ENCODE results near the gene LIPI. TPM values are rescaled to one million over a fixed set of nuclear protein-coding genes. Genes with fewer than 3 reads are reported as not detected.

Gene LIPI
- total RNA-seq, 2 donors from 2014 or later, result not detected

- ATAC-seq (no peak), DNase-seq (no peak)
- H3K9me3 ChIP-seq, result no peaks in the 10 kb centered on the region
- no peak for TF ChIP-seq CTCF (IDR thresholded peaks at IDR 0.05)
- WGBS, 2 donors, result 36 to 43% methylated on average over 3 of the region's 3 CpGs
- H3K27me3 ChIP-seq, result no peaks in the 10 kb centered on the region
- H3K4me3 ChIP-seq, result no peak overlapping the region
- H3K27ac ChIP-seq, result no peak overlapping the region
- intact Hi-C loops (cut with DNase I), result no loop called here
- H3K4me1 ChIP-seq, result no peaks in the 10 kb centered on the region
- H3K36me3 ChIP-seq (replicated peaks in 1 of 2; ENCODE audit: insufficient read depth in 1 of 2, low read depth in 2 of 2), result no peaks in the 10 kb centered on the region
Observed at GRCh38 chr21:14236180-14236579, 25.4 kb upstream of the LIPI start.

GRCh38 chr21:14235101-14235500 lies 24.3 kb upstream of the LIPI start:
- intact Hi-C loops (cut with DNase I), result no loop called here
- no peaks in the 10 kb centered on the region for H3K4me1 ChIP-seq
- no peak for TF ChIP-seq CTCF (IDR thresholded peaks at IDR 0.05)
- TF ChIP-seq POLR2A (IDR thresholded peaks at IDR 0.05), result no peak
- no peak overlapping the region for H3K4me3 ChIP-seq
- 68 to 76% methylated on average over 5 of the region's 5 CpGs for WGBS, 2 donors
- no peak for DNase-seq
- H3K36me3 ChIP-seq (replicated peaks in 1 of 2; ENCODE audit: insufficient read depth in 1 of 2, low read depth in 2 of 2), result no peaks in the 10 kb centered on the region
- no peaks in the 10 kb centered on the region for H3K9me3 ChIP-seq
- no peak for ATAC-seq
- no peak overlapping the region for H3K27ac ChIP-seq
- H3K27me3 ChIP-seq, result no peaks in the 10 kb centered on the region

GRCh38 chr21:14229399-14229798 lies 18.6 kb upstream of the LIPI start:
- Histone ChIP-seq H3K27me3 (no peaks in the 10 kb centered on the region), H3K4me1 (no peaks in the 10 kb centered on the region), H3K9me3 (peaks cover 0 to 9% (median 0%) of the 10 kb centered on the region in 3 donors), H3K4me3 (no peak overlapping the region), H3K27ac (no peak overlapping the region), H3K36me3 (replicated peaks in 1 of 2; ENCODE audit: insufficient read depth in 1 of 2, low read depth in 2 of 2) (no peaks in the 10 kb centered on the region)
- ATAC-seq (no peak), DNase-seq (no peak)
- 55% methylated on average over 1 of the region's 1 CpG for WGBS, 2 donors
- TF ChIP-seq POLR2A (IDR thresholded peaks at IDR 0.05) (no peak), CTCF (IDR thresholded peaks at IDR 0.05) (no peak)
- intact Hi-C loops (cut with DNase I), result no loop called here

GRCh38 chr21:14223365-14223764 lies 12.6 kb upstream of the LIPI start:
- Histone ChIP-seq H3K9me3 (no peaks in the 10 kb centered on the region), H3K36me3 (replicated peaks in 1 of 2; ENCODE audit: insufficient read depth in 1 of 2, low read depth in 2 of 2) (no peaks in the 10 kb centered on the region), H3K4me1 (no peaks in the 10 kb centered on the region), H3K27me3 (no peaks in the 10 kb centered on the region), H3K27ac (no peak overlapping the region), H3K4me3 (no peak overlapping the region)
- no peak for DNase-seq
- ATAC-seq, result no peak
- TF ChIP-seq POLR2A (IDR thresholded peaks at IDR 0.05), result no peak
- no peak for TF ChIP-seq CTCF (IDR thresholded peaks at IDR 0.05)
- intact Hi-C loops (cut with DNase I), result no loop called here
- 89 to 95% methylated on average over 1 of the region's 1 CpG for WGBS, 2 donors

GRCh38 chr21:14215971-14216641 lies 5.4 kb upstream of the LIPI start, which contains the start of gene RBM11:
TSS of gene RBM11 (plus strand) at chr21:14216157. CDS start at chr21:14216187, 30 bp downstream.
- peaks cover 9% of the 10 kb centered on the region for H3K4me1 ChIP-seq
- TF ChIP-seq POLR2A (IDR thresholded peaks at IDR 0.05) (peak in 2 of 3 donors; percentile 45 to 50), CTCF (IDR thresholded peaks at IDR 0.05) (no peak)
- intact Hi-C loops (cut with DNase I), result no loop called here
- peak within 1 kb of the TSS in 3 of 4 donors; percentile 18 to 63 (median 32) for H3K27ac ChIP-seq
- 0 to 1% methylated on average over 17 to 55 of the region's 55 CpGs for WGBS, 2 donors
- peak within 1 kb of the TSS; percentile 64 to 80 for H3K4me3 ChIP-seq
- ATAC-seq, result peak; percentile 99
- no peaks in the 10 kb centered on the region for H3K36me3 ChIP-seq (replicated peaks in 1 of 2; ENCODE audit: insufficient read depth in 1 of 2, low read depth in 2 of 2)
- H3K9me3 ChIP-seq, result no peaks in the 10 kb centered on the region
- DNase-seq, result peak; percentile 81 to 89 (median 84)
- H3K27me3 ChIP-seq, result no peaks in the 10 kb centered on the region

Data from body of pancreas (tissue), 4 donors.